Left lung (tissue), 10 donors: Measurements from ENCODE around the gene ABHD17B. TPM values are rescaled to one million over a fixed set of nuclear protein-coding genes. Genes with fewer than 3 reads are reported as not detected.

Experiments
- ATAC-seq: fragments of 200-7000 bp; cut with Tn5 transposase; one replicate; pipeline ENCODE4 v1.9.1; 2020; ENCODE audit warnings: moderate library complexity
- DNase-seq, 4 donors: peaks; one replicate each; pipeline ENCODE4 v3.0.0-alpha.2; 2013 to 2020
- H3K27ac ChIP-seq, 2 donors: fragments of 200-600 bp; sonication (generic) in 1 of 2; one replicate each; pipeline versions ENCODE4 v1.5.0 to v1.8.0; 2020 to 2021
- H3K27me3 ChIP-seq, 2 donors: fragments of 200-600 bp; sonication (generic) in 1 of 2; one replicate each; pipeline versions ENCODE4 v1.5.0 to v1.8.0; 2020 to 2021
- H3K36me3 ChIP-seq, 2 donors: fragments of 200-600 bp; sonication (generic) in 1 of 2; one replicate each; pipeline versions ENCODE4 v1.5.0 to v1.8.0; 2020 to 2021
- H3K4me1 ChIP-seq, 2 donors: fragments of 200-600 bp; one replicate each; pipeline ENCODE4 v1.8.0; 2021
- H3K4me3 ChIP-seq, 2 donors: fragments of 200-600 bp; sonication (generic) in 1 of 2; one replicate each; pipeline versions ENCODE4 v1.5.0 to v1.8.0; 2020 to 2021; ENCODE audit warnings: mild to moderate bottlenecking in 1 of 2
- H3K9me3 ChIP-seq, 2 donors: fragments of 200-600 bp; sonication (generic) in 1 of 2; one replicate each; pipeline versions ENCODE4 v1.5.0 to v1.8.0; 2020 to 2021
- intact Hi-C, 2 donors: fragments of 100-400 bp; cut with DNase I; formaldehyde crosslinking; loops; one replicate each; pipeline versions ENCODE4 v1.11.2 to v1.14.2; 2022
- polyA plus RNA-seq, 6 donors: library from polyadenylated mRNA; unstranded; fragments of 120-200 nt; gene quantifications; one replicate each; pipeline ENCODE4 v1.2.1, GENCODE V29; 2013; ENCODE audit not compliant: insufficient read length in 6 of 6
- total RNA-seq, 2 donors: library from RNA; stranded (reverse); fragmentation: NEBNext Ultra II Directional; extraction: Animal tissue kit (Norgen Biotek cat#: 25700); gene quantifications; one replicate each; pipeline ENCODE4 v1.2.1, GENCODE V29; 2021
- TF ChIP-seq, protein P1 (sequence below), 2 donors: fragments of 200-600 bp; sonication (generic) in 1 of 2; IDR thresholded peaks; one replicate each; pipeline versions ENCODE4 v1.5.0 to v1.8.0; 2021; ENCODE audit warnings: antibody characterized with exemption in 2 of 2
- donor health status: DM: no; HTN: yes; CAD: no.
- donor health status: DM: no; HTN: no; CAD: no.

The ABHD17B gene
- total and polyA plus RNA-seq, 8 donors: 13.6 to 27.5 (median 25.8) TPM

DNA sequence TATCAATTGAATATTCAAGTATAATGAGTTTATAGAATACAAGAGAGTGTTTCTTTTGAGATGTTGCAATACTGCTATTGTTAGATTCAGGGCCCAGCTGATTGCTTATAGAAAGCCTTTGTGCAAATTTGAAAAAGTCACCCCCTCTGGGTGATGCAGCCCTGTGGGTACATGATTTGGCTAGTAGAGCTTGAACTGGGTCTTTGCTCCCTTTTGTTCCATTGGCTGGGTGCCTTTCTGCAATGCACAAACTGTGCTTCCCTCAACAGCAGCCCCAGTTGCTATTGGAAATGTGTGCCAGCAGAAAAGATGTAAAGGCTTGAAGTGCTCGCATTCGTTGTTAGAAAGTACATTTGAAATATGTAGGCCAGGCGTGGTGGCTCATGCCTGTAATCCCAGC, 80.8 kb downstream of the ABHD17B start:
- ATAC-seq (no peak), DNase-seq (no peak)
- TF ChIP-seq, protein P1, sequence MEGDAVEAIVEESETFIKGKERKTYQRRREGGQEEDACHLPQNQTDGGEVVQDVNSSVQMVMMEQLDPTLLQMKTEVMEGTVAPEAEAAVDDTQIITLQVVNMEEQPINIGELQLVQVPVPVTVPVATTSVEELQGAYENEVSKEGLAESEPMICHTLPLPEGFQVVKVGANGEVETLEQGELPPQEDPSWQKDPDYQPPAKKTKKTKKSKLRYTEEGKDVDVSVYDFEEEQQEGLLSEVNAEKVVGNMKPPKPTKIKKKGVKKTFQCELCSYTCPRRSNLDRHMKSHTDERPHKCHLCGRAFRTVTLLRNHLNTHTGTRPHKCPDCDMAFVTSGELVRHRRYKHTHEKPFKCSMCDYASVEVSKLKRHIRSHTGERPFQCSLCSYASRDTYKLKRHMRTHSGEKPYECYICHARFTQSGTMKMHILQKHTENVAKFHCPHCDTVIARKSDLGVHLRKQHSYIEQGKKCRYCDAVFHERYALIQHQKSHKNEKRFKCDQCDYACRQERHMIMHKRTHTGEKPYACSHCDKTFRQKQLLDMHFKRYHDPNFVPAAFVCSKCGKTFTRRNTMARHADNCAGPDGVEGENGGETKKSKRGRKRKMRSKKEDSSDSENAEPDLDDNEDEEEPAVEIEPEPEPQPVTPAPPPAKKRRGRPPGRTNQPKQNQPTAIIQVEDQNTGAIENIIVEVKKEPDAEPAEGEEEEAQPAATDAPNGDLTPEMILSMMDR (IDR thresholded peaks at IDR 0.05): no peak
- H3K4me1 ChIP-seq: no peaks in the 10 kb centered on the region
- intact Hi-C loops: no loop called here
- peaks cover 0 to 9% of the 10 kb centered on the region in 2 donors for H3K9me3 ChIP-seq
- no peaks in the 10 kb centered on the region for H3K36me3 ChIP-seq
- H3K4me3 ChIP-seq: no peak overlapping the region
- no peaks in the 10 kb centered on the region for H3K27me3 ChIP-seq
- no peak overlapping the region for H3K27ac ChIP-seq

DNA sequence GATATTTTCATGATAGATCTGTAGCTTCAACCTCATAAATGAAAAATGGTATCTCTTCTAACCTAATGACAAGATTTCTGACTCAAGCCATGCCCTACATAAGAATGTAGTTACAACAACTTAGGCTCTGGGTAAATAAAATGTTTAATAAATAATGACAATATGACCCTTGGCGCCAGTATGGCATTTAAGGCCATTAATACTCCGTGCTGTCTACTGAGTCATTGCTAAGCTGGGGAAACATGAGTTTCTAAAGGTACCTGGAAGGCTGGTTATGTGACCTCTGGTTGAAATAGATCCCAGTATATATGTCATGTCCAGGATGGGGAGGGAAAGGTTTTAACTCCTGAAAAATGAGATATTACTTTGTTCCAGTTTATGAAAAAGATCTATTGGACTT, 84.7 kb downstream of the ABHD17B start:
- intact Hi-C loops: no loop called here
- no peaks in the 10 kb centered on the region for H3K9me3 ChIP-seq
- no peak for ATAC-seq
- H3K4me3 ChIP-seq: no peak overlapping the region
- H3K36me3 ChIP-seq: no peaks in the 10 kb centered on the region
- TF ChIP-seq, protein P1 (IDR thresholded peaks at IDR 0.05): no peak
- no peaks in the 10 kb centered on the region for H3K4me1 ChIP-seq
- no peak for DNase-seq
- no peak overlapping the region for H3K27ac ChIP-seq
- H3K27me3 ChIP-seq: no peaks in the 10 kb centered on the region

DNA sequence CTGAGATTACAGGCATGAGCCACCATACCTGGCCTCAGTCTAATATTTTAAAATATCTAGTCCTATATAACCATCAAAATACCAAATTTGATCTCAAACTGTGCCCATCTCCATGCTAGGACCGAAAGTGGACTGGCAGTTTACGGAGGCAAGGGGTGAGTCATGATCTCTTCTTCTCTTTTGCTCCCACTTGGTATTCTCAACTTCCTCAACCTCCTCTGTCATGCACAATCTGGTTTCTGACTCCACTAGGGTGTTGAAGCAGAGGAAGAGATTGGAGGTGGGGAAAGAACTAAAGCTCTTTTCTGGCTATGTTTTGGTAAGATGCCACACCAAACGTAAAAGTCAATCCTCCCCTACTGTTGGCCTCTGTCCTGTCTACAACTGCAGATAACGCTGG, 86.7 kb downstream of the ABHD17B start:
- H3K36me3 ChIP-seq: no peaks in the 10 kb centered on the region
- H3K9me3 ChIP-seq: no peaks in the 10 kb centered on the region
- intact Hi-C loops: no loop called here
- ATAC-seq: no peak
- no peaks in the 10 kb centered on the region for H3K27me3 ChIP-seq
- DNase-seq: no peak
- no peak overlapping the region for H3K4me3 ChIP-seq
- no peak overlapping the region for H3K27ac ChIP-seq
- TF ChIP-seq, protein P1 (IDR thresholded peaks at IDR 0.05): no peak
- H3K4me1 ChIP-seq: no peaks in the 10 kb centered on the region

DNA sequence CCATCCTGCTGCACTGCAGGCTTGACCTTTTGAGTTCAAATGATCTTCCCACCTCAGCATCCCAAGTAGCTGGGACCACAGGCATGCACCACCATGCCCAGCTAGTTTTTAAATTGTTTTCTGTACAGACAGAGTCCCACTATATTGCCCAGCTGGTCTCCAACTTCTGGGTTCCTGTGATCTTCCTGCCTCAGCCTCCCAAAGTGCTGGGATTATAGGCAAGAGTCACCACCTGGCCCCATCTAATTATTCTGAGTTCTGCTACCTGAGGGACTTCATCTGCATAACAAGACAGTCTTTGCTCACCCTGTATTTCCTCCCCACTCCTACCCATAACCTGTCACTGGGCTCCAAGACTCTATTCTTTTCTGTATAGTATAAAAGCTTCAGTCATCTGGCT, 88.1 kb downstream of the ABHD17B start:
- TF ChIP-seq, protein P1 (IDR thresholded peaks at IDR 0.05): no peak
- intact Hi-C loops: no loop called here

DNA sequence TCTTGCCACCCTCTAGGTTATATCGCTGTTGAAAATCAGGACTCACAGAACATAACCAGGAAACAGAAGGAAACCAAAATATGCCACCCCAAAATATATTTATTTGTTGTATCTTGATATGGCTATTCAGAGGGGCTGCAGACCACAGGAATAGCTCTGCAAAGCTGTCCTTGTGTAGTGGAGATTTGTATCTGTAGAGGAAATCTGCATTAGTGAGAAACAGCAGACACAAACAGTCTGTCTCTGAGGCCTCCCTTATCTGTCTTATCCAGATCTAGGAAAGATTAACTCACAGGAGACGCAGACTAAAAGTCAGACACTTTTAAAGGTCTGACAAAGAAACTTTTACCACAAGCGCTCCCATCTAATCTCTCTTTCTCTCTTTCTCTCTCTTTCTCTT, 88.5 kb downstream of the ABHD17B start:
- no peaks in the 10 kb centered on the region for H3K9me3 ChIP-seq
- H3K36me3 ChIP-seq: no peaks in the 10 kb centered on the region
- intact Hi-C loops: no loop called here
- no peak overlapping the region for H3K27ac ChIP-seq
- H3K4me3 ChIP-seq: no peak overlapping the region
- ATAC-seq (no peak), DNase-seq (no peak)
- H3K27me3 ChIP-seq: no peaks in the 10 kb centered on the region
- H3K4me1 ChIP-seq: no peaks in the 10 kb centered on the region
- TF ChIP-seq, protein P1 (IDR thresholded peaks at IDR 0.05): no peak

More for the DNA sequence above, 88.1 kb downstream of the ABHD17B start:
- Histone ChIP-seq H3K9me3 (no peaks in the 10 kb centered on the region), H3K27me3 (no peaks in the 10 kb centered on the region), H3K36me3 (no peaks in the 10 kb centered on the region), H3K27ac (no peak overlapping the region), H3K4me3 (no peak overlapping the region), H3K4me1 (no peaks in the 10 kb centered on the region)
- DNase-seq (no peak), ATAC-seq (no peak)
